GM10266 (cell line): Measurements from ENCODE around the gene PPFIBP1.

Experiments used
- DNase-seq: peaks from one replicate; pipeline ENCODE4 v3.0.0; 2012; ENCODE audit errors: extremely low spot score
- TF ChIP-seq, protein P1 (sequence below): IDR thresholded peaks from 2 replicates; pipeline ENCODE4 v1.5.1; 2012; ENCODE audit warnings: mild to moderate bottlenecking, low read depth; ENCODE audit not compliant: control insufficient read depth, insufficient read depth; ENCODE audit errors: missing control alignments

The PPFIBP1 gene

DNA sequence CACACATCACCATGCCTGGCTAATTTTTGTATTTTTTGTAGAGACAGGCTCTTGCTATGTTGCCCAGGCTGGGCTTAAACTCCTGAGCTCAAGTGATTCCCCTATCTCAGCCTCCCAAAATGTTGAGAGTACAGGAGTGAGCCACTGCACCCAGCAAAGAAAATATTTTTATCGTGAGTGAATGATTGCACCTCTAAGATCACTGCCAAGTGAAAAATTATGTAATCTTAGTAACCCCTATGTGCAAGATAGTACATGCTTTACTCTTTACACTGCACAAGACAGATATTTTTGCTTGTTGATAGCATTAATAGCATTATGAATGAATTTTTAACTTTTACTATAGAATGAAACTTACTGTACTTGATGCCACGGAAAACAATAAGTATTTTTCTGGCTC, 183.2 kb downstream of the PPFIBP1 start:
- TF ChIP-seq, protein P1, sequence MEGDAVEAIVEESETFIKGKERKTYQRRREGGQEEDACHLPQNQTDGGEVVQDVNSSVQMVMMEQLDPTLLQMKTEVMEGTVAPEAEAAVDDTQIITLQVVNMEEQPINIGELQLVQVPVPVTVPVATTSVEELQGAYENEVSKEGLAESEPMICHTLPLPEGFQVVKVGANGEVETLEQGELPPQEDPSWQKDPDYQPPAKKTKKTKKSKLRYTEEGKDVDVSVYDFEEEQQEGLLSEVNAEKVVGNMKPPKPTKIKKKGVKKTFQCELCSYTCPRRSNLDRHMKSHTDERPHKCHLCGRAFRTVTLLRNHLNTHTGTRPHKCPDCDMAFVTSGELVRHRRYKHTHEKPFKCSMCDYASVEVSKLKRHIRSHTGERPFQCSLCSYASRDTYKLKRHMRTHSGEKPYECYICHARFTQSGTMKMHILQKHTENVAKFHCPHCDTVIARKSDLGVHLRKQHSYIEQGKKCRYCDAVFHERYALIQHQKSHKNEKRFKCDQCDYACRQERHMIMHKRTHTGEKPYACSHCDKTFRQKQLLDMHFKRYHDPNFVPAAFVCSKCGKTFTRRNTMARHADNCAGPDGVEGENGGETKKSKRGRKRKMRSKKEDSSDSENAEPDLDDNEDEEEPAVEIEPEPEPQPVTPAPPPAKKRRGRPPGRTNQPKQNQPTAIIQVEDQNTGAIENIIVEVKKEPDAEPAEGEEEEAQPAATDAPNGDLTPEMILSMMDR: no peak
- DNase-seq: no peak

DNA sequence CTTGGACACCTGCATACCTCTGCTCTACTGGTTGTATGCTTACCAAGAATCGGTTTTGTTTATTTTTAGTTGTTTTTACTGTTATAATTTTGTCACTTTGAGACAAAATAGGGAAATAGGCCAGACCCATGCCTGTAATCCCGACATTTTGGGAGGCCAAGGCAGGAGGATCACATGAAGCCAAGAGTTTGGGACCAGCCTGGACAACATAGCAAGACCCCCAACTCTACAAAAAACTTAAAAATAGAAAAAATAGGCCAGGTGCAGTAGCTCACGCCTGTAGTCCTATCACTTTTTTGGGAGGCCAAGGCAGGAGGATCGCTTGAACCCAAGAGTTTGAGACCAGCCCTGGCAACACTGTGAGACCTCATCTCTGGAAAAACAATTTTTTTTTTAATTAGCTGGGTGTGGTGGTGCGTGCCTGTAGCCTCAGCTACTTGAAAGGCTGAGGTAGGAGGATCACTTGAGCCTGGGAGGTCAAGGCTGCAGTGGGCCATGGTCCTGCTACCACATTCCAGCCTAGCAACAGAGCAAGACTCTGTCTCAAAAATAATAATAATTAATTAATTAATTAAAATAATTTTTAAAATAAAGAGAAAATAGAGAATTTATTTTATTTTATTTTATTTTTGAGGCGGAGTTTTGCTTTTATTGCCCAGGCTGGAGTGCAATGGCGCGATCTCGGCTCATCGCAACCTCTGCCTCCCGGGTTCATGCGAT, 185.4 kb downstream of the PPFIBP1 start:
- no peak for DNase-seq
- TF ChIP-seq, protein P1: no peak

DNA sequence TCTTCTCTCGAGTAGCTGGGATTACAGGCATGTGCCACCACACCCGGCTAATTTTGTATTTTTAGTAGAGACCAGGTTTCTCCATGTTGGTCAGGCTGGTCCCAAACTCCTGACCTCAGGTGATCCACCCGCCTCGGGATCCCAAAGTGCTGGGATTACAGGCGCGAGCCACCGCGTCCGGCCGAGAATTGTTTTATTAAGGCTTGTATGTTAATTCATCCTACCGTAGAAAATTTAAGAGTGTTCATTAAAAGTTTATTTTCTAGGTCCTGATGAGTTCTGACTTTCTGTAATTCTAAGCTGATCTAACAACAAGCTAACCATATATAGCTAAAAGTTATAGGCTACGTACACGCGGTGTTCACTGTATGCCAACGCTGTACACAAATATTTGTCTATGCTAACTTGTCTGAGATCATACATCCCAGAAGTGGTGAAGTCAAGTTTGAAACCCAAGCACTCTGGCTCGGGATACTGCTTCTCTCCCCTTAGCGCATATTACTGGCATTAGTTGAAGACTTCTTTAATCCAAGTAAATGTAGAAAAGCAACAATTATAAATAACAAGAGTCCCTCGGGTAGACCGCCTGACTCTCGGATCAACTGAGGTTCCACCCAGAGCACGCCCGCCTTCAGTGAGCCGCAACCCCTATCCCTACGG, 186.1 kb downstream of the PPFIBP1 start:
- no peak for DNase-seq
- TF ChIP-seq, protein P1: no peak

DNA sequence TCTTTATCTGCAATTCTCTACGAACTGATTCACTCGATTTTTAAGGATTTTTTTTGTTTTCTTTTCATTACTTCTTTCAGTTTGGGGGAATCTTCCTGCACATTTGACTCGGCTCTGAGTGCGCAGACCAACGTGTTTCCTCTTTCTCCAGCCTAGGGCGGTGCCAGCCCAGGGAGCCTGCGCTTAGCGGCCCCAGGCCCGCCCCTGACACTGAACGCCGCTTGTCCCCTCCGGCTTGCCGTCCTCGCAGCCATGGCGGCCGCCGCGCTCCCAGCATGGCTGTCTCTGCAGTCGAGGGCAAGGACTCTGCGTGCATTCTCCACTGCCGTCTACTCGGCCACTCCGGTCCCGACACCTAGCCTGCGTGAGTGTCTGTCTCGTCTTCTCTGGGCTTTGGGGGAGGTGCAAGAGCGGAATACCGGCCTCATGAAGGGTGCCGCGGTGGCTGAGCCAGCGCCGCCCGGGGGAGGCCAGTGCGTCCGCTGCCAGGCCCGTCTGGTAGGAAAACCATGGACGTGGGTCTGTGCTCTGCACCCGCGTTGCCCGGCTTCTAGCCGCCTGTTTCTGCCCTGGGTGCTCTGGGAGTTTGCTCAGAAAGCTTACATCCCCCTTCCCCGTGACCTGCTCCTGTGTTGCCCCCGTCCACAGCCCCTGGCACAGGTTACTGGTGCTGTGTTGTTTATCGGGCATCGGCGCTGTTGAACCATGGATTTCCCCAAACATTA, 186.7 kb downstream of the PPFIBP1 start, which contains the start of gene MRPS35:
Gene MRPS35, plus strand, starts transcription at position 241 of the 725 bp plus-strand sequence. Its CDS starts 12 bp downstream, at position 253.
- TF ChIP-seq, protein P1: no peak

DNA sequence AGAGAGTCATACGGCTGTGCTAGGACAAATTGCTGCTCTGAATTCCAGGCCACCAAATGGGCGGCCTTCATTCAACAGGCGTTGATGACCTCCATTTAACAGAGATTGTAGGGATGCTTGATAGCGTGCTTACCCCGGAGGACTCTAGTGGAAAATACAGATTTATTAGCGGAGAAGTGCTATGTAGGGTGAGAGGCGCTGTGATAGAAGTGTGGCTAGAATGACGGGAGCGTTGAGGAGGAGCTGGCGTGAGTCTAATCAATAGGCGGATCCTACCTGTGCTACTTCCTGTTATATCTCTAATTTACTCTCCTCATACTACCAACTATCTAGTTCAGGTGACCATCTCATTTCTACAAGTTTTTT, 187.3 kb downstream of the PPFIBP1 start:
- TF ChIP-seq, protein P1: no peak
- peak; percentile 16 for DNase-seq

More for the DNA sequence above, 186.7 kb downstream of the PPFIBP1 start, which contains the start of gene MRPS35:
- peak; percentile 85 for DNase-seq

DNA sequence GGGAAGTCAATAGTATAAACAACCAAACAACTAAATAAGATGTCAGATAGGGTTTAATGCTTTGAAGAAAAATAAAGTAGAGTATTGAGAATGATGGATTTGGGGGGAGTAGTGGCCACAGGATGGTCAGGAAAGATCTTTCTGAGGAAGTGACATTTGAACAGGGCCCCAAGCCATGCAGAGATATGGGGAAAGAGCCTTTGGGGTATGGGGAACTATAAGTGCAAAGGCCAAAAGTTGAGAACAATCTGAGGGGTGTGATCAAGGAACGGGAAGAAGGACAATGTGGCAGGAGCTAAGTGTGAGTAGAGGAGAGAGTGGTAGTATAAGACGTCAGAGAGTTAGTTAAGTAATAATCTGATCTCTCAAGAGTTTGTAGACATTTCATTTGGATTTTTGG, 188.0 kb downstream of the PPFIBP1 start:
- TF ChIP-seq, protein P1: no peak

More for the DNA sequence above, 188.0 kb downstream of the PPFIBP1 start:
- DNase-seq: no peak
